DND-41 (cell line): ENCODE data around the gene MLH1.

Experiments used
- ATAC-seq: fragments of 200-7000 bp; cut with Tn5 transposase; 3 replicates; pipeline ENCODE4 v1.9.1; 2021; ENCODE audit warnings: low read depth; ENCODE audit not compliant: insufficient read depth
- DNase-seq: peaks from one replicate; pipeline ENCODE4 v3.0.0-alpha.2; 2020
- H2AFZ ChIP-seq: 2 replicates; pipeline ENCODE4 v1.6.0; 2012; ENCODE audit warnings: low read depth, low read length
- H3K27ac ChIP-seq: 2 replicates; pipeline ENCODE4 v1.5.1; 2012; ENCODE audit warnings: low read length, inconsistent platforms
- H3K27me3 ChIP-seq: fragments of 200-600 bp; sonication (generic); 2 replicates; pipeline ENCODE4 v1.6.0; 2012; ENCODE audit warnings: low read length, mild to moderate bottlenecking, inconsistent platforms; ENCODE audit not compliant: insufficient read depth, poor library complexity
- H3K36me3 ChIP-seq: 2 replicates; pipeline ENCODE4 v1.5.1; 2012; ENCODE audit warnings: low read length, inconsistent platforms; ENCODE audit not compliant: insufficient read depth
- H3K4me1 ChIP-seq: 2 replicates; pipeline ENCODE4 v1.5.1; 2012; ENCODE audit warnings: mild to moderate bottlenecking, low read length; ENCODE audit not compliant: insufficient read depth
- H3K4me2 ChIP-seq: 2 replicates; pipeline ENCODE4 v1.6.0; 2012; ENCODE audit warnings: mild to moderate bottlenecking, moderate library complexity, low read length, inconsistent platforms; ENCODE audit not compliant: insufficient read depth
- H3K4me3 ChIP-seq, 2 experiments: fragments of 200-600 bp in 1 of 2; shearing (Covaris generic) in 1 of 2; 2 replicates each; pipeline ENCODE4 v1.5.1; 2012 to 2016; ENCODE audit warnings: inconsistent platforms in 2 of 2, low read length in 2 of 2, mild to moderate bottlenecking in 2 of 2, low read depth in 1 of 2, moderate library complexity in 1 of 2
- H3K79me2 ChIP-seq: 2 replicates; pipeline ENCODE4 v1.6.0; 2012; ENCODE audit warnings: low read length, inconsistent platforms; ENCODE audit not compliant: insufficient read depth
- H3K9ac ChIP-seq: 2 replicates; pipeline ENCODE4 v1.6.0; 2012; ENCODE audit warnings: low read depth, mild to moderate bottlenecking, inconsistent platforms, low read length, moderate library complexity
- H3K9me3 ChIP-seq: 2 replicates; pipeline ENCODE4 v1.5.1; 2012; ENCODE audit warnings: low read length, moderate library complexity, mild to moderate bottlenecking, inconsistent platforms; ENCODE audit not compliant: insufficient read depth, severe bottlenecking
- H4K20me1 ChIP-seq: 2 replicates; pipeline ENCODE4 v1.6.0; 2012; ENCODE audit warnings: low read length; ENCODE audit not compliant: insufficient read depth
- CTCF ChIP-seq: IDR thresholded peaks from 2 replicates; pipeline ENCODE4 v1.5.1; 2012; ENCODE audit warnings: borderline replicate concordance, low read length, moderate library complexity, mild to moderate bottlenecking; ENCODE audit not compliant: poor library complexity, severe bottlenecking; ENCODE audit errors: extremely low read depth
- EZH2 ChIP-seq: IDR thresholded peaks from 3 replicates; pipeline ENCODE4 v1.6.1; 2012; ENCODE audit warnings: borderline replicate concordance, low read depth, mild to moderate bottlenecking, moderate library complexity, low read length, inconsistent platforms; ENCODE audit not compliant: severe bottlenecking

Gene MLH1

DNA sequence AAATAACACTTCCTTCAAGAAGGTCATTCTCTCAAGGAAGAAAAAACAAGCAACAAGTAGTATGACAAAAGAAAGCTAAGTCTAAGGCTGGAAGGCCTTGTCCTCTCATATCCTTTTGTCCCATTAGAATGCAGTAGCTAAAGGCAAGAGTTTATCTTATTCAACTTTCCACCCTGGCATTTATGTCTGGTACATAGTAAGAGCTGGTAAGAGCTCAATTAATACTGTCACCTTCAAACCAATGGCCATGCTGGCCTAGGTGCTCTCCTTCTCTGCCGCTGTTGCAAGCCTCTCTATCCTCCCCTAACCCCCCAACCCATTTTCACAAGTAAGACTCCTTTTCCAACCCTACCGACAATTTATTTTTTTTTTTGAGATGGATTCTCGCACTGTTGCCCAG, 99.2 kb downstream of the MLH1 start:
- Histone ChIP-seq H3K4me1 (no peaks in the 10 kb centered on the region), H3K4me2 (no peak overlapping the region), H3K4me3 (no peak overlapping the region), H3K79me2 (no peaks in the 10 kb centered on the region), H3K36me3 (peaks cover 29% of the 10 kb centered on the region; the same call in 1 of the 2 replicates), H4K20me1 (no peaks in the 10 kb centered on the region), H2AFZ (no peak overlapping the region), H3K27me3 (no peaks in the 10 kb centered on the region), H3K27ac (no peak overlapping the region), H3K9me3 (no peaks in the 10 kb centered on the region), H3K9ac (no peak overlapping the region)
- no peak for ATAC-seq
- TF ChIP-seq EZH2 (no peak), CTCF (no peak)
- no peak for DNase-seq

GRCh38 chr3:37093481-37093880, 100.2 kb downstream of the MLH1 start:
- no peak overlapping the region for H3K9ac ChIP-seq
- H4K20me1 ChIP-seq: no peaks in the 10 kb centered on the region
- no peaks in the 10 kb centered on the region for H3K4me1 ChIP-seq
- H3K36me3 ChIP-seq: peaks cover 23% of the 10 kb centered on the region; the same call in 1 of the 2 replicates
- H2AFZ ChIP-seq: no peak overlapping the region
- no peak overlapping the region for H3K4me2 ChIP-seq
- no peaks in the 10 kb centered on the region for H3K27me3 ChIP-seq
- no peak overlapping the region for H3K27ac ChIP-seq
- no peak overlapping the region for H3K4me3 ChIP-seq
- H3K79me2 ChIP-seq: no peaks in the 10 kb centered on the region
- H3K9me3 ChIP-seq: no peaks in the 10 kb centered on the region
- DNase-seq (no peak), ATAC-seq (no peak)
- TF ChIP-seq EZH2: no peak
- TF ChIP-seq CTCF: no peak

- Histone ChIP-seq H3K27ac (no peak overlapping the region), H4K20me1 (no peaks in the 10 kb centered on the region), H3K4me2 (no peak overlapping the region), H3K9ac (no peak overlapping the region), H2AFZ (no peak overlapping the region), H3K4me1 (no peaks in the 10 kb centered on the region), H3K27me3 (no peaks in the 10 kb centered on the region), H3K36me3 (peaks cover 23% of the 10 kb centered on the region; the same call in 1 of the 2 replicates), H3K79me2 (no peaks in the 10 kb centered on the region), H3K4me3 (no peak overlapping the region), H3K9me3 (no peaks in the 10 kb centered on the region)
- ATAC-seq (no peak), DNase-seq (no peak)
- TF ChIP-seq EZH2 (no peak), CTCF (no peak)
Measured at GRCh38 chr3:37094636-37095035, 101.3 kb downstream of the MLH1 start.

GRCh38 chr3:37096288-37096687, 103.0 kb downstream of the MLH1 start:
- H3K4me1 ChIP-seq: no peaks in the 10 kb centered on the region
- ATAC-seq (no peak), DNase-seq (no peak)
- H3K36me3 ChIP-seq: peaks cover 16% of the 10 kb centered on the region; the same call in 1 of the 2 replicates
- no peak overlapping the region for H3K27ac ChIP-seq
- no peak overlapping the region for H3K4me3 ChIP-seq
- H3K9ac ChIP-seq: no peak overlapping the region
- H4K20me1 ChIP-seq: no peaks in the 10 kb centered on the region
- H3K27me3 ChIP-seq: no peaks in the 10 kb centered on the region
- no peak overlapping the region for H2AFZ ChIP-seq
- TF ChIP-seq EZH2 (no peak), CTCF (no peak)
- H3K79me2 ChIP-seq: no peaks in the 10 kb centered on the region
- H3K4me2 ChIP-seq: no peak overlapping the region
- H3K9me3 ChIP-seq: no peaks in the 10 kb centered on the region
